ENCODE results near the gene RELB.
A peak's percentile ranks its signal among the peaks of the same experiment; 100 is the strongest.

The RELB gene

GRCh38 chr19:45020071-45020470, 18.8 kb downstream of the RELB start:
- no peak for DNase-seq

GRCh38 chr19:45021971-45022370, 20.7 kb downstream of the RELB start:
- DNase-seq, result no peak

GRCh38 chr19:45023048-45023447, 21.8 kb downstream of the RELB start:
- no peak for DNase-seq

- DNase-seq, result no peak
Observed at GRCh38 chr19:45025264-45025663, 24.0 kb downstream of the RELB start.

- no peak for DNase-seq
Observed at GRCh38 chr19:45027371-45027770, 26.1 kb downstream of the RELB start.

GRCh38 chr19:45030825-45031224, 29.6 kb downstream of the RELB start:
- no peak for DNase-seq

GRCh38 chr19:45032421-45032820, 31.2 kb downstream of the RELB start:
- DNase-seq, result no peak

- no peak for DNase-seq
Observed at GRCh38 chr19:45035755-45036154, 34.5 kb downstream of the RELB start.

GRCh38 chr19:45037393-45038169, 36.3 kb downstream of the RELB start:
- no peak for DNase-seq

GRCh38 chr19:45038931-45039893, 37.9 kb downstream of the RELB start, which contains the start of gene CLASRP:
CLASRP (plus strand) TSS chr19:45039045; CDS start chr19:45040213, 1,168 bp downstream.
- DNase-seq, result peak in 57 of 58 donors; percentile 21 to 92 (median 83)

- no peak for DNase-seq
Observed at GRCh38 chr19:45040059-45040771, 39.0 kb downstream of the RELB start.

- DNase-seq, result no peak
Observed at GRCh38 chr19:45041125-45041524, 39.9 kb downstream of the RELB start.

- DNase-seq, result peak in 57 of 58 donors; percentile 2 to 95 (median 75)
Observed at GRCh38 chr19:45045671-45046353, 44.5 kb downstream of the RELB start.

GRCh38 chr19:45046355-45046754, 45.1 kb downstream of the RELB start:
- DNase-seq, result peak in 1 of 58 donors; percentile 47

- no peak for DNase-seq
Observed at GRCh38 chr19:45047188-45047797, 46.0 kb downstream of the RELB start.

- DNase-seq, result peak in 41 of 58 donors; percentile 3 to 71 (median 24)
Observed at GRCh38 chr19:45049073-45049736, 47.9 kb downstream of the RELB start.

- DNase-seq, result no peak
Observed at GRCh38 chr19:45050036-45050435, 48.8 kb downstream of the RELB start.

GRCh38 chr19:45051929-45052579, 50.8 kb downstream of the RELB start:
- peak in 1 of 58 donors; percentile 0 for DNase-seq

- no peak for DNase-seq
Observed at GRCh38 chr19:45056831-45057230, 55.6 kb downstream of the RELB start.

Measured in anterior cingulate cortex (tissue), 58 donors.